ENCODE measurements around the gene PYY. TPM values are rescaled to one million over a fixed set of nuclear protein-coding genes. Genes with fewer than 3 reads are reported as not detected.

Gene PYY
- total and polyA plus RNA-seq, 10 donors, result not detected

DNA sequence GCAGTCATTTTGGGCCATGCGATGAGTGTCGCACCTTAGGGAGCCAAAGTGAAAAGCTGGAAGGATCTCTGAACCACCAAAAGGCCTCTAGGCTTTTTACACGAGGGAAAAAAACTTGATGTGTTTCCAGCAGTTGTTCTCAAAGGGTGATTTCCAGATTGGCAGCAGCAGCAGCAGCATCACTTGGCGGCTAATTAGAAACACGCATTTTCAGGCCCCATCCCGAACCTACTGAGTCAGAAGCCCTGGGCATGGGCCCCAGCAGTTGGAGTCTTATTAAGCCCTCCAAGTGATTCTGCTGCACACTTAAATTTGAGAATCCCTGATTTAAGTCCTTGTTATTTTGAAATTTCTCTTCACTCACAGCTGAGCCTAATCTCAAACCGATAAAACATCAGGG is 25.3 kb upstream of the PYY start:
- no peak for TF ChIP-seq POLR2A (IDR thresholded peaks at IDR 0.05)
- TF ChIP-seq, protein P1, sequence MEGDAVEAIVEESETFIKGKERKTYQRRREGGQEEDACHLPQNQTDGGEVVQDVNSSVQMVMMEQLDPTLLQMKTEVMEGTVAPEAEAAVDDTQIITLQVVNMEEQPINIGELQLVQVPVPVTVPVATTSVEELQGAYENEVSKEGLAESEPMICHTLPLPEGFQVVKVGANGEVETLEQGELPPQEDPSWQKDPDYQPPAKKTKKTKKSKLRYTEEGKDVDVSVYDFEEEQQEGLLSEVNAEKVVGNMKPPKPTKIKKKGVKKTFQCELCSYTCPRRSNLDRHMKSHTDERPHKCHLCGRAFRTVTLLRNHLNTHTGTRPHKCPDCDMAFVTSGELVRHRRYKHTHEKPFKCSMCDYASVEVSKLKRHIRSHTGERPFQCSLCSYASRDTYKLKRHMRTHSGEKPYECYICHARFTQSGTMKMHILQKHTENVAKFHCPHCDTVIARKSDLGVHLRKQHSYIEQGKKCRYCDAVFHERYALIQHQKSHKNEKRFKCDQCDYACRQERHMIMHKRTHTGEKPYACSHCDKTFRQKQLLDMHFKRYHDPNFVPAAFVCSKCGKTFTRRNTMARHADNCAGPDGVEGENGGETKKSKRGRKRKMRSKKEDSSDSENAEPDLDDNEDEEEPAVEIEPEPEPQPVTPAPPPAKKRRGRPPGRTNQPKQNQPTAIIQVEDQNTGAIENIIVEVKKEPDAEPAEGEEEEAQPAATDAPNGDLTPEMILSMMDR (IDR thresholded peaks at IDR 0.05 in 8 of 11, conservative IDR thresholded peaks at IDR 0.05 in 3 of 11), result no peak
- TF ChIP-seq POLR2AphosphoS5 (IDR thresholded peaks at IDR 0.05), result no peak
- Histone ChIP-seq H3K4me1 (peaks cover 0 to 11% (median 8%) of the 10 kb centered on the region in 6 donors), H3K4me3 (no peak overlapping the region), H3K36me3 (no peaks in the 10 kb centered on the region), H3K27ac (no peak overlapping the region), H3K9me3 (no peaks in the 10 kb centered on the region), H3K27me3 (replicated peaks in 1 of 7) (peaks cover 0 to 68% (median 25%) of the 10 kb centered on the region in 7 donors)
- no peak for DNase-seq
- WGBS, 5 donors, result 80 to 84% (median 82%) methylated on average over 7 of the region's 7 CpGs
- intact Hi-C loops (cut with DNase I; ENCODE audit: low total_unique reads), result no loop called here

DNA sequence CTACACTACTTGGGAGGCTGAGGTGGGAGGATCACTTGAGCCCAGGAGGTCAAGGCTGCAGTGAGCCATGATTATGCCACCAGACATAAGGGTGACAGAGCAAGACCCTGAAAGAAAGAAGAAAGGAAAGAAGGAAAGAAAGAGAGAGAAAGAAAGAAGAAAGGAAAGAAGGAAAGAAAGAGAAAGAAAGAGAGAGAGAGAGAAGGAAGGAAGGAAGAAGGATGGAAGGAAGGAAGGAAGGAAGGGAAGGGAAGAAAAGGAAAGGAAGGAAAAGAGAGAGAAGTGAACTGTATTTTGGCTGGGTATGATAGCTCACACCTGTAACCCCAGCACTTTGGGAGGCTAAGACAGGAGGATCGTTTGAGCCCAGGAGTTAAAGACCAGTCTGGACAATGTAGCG is 24.3 kb upstream of the PYY start:
- WGBS, 5 donors, result 72 to 82% (median 78%) methylated on average over 2 of the region's 2 CpGs
- Histone ChIP-seq H3K36me3 (no peaks in the 10 kb centered on the region), H3K4me1 (peaks cover 0 to 1% (median 0%) of the 10 kb centered on the region in 6 donors), H3K27me3 (replicated peaks in 1 of 7) (peaks cover 0 to 68% (median 19%) of the 10 kb centered on the region in 7 donors), H3K9me3 (no peaks in the 10 kb centered on the region), H3K27ac (no peak overlapping the region), H3K4me3 (no peak overlapping the region)
- intact Hi-C loops (cut with DNase I; ENCODE audit: low total_unique reads), result no loop called here
- no peak for TF ChIP-seq POLR2A (IDR thresholded peaks at IDR 0.05)
- TF ChIP-seq, protein P1 (IDR thresholded peaks at IDR 0.05 in 8 of 11, conservative IDR thresholded peaks at IDR 0.05 in 3 of 11), result no peak
- TF ChIP-seq POLR2AphosphoS5 (IDR thresholded peaks at IDR 0.05), result no peak
- DNase-seq, result no peak

DNA sequence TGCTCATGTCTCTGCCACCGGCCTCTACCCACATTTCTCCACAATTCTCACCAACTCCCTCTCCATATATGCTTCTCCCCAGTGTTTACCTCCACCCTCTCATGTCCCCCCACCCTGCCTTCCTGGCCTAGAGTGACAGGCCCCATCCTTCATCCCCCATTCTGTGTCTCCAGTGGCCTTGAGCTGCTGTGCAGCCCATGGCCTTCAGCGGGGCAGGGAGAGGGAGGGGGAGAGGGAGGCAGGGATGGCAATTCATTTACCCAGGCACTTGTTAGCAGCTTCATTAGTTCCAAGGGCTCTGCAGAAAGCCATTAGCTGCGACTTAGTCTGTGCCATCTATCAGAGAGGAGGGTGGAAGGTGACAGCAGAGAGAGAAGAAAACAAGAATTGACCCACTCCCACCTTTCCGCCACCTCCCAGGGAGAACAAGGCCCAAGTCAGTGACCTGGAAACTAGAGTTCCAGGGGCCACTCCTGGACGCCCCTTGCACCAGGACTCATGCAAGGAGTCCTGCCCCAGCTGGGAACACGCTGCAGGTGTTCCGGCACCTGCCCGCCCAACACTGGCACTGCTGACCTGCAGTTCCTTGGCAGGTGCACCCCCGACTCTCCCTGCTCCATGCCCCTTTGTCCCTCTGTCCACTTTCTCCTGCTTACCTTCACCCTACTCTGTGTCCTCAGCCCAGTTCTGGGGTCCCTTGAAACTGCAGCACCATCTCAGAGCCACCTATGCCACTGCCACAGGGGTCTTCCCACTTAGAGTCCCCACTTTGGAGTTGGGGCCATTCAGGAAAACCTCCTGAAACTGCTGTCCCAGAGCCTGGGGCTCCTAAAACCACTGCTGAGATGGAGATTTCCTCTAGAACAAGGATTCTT is 23.5 kb upstream of the PYY start:
- H3K4me1 ChIP-seq, result no peaks in the 10 kb centered on the region
- intact Hi-C loops (cut with DNase I; ENCODE audit: low total_unique reads), result no loop called here
- no peak for DNase-seq
- no peak overlapping the region for H3K4me3 ChIP-seq
- no peaks in the 10 kb centered on the region for H3K9me3 ChIP-seq
- no peak overlapping the region for H3K27ac ChIP-seq
- H3K27me3 ChIP-seq (replicated peaks in 1 of 7), result peaks cover 0 to 68% (median 11%) of the 10 kb centered on the region in 7 donors
- no peaks in the 10 kb centered on the region for H3K36me3 ChIP-seq
- WGBS, 5 donors, result 57 to 86% (median 79%) methylated on average over 9 of the region's 9 CpGs
- TF ChIP-seq POLR2A (IDR thresholded peaks at IDR 0.05), result no peak
- TF ChIP-seq, protein P1 (IDR thresholded peaks at IDR 0.05 in 8 of 11, conservative IDR thresholded peaks at IDR 0.05 in 3 of 11), result no peak
- TF ChIP-seq POLR2AphosphoS5 (IDR thresholded peaks at IDR 0.05), result no peak

DNA sequence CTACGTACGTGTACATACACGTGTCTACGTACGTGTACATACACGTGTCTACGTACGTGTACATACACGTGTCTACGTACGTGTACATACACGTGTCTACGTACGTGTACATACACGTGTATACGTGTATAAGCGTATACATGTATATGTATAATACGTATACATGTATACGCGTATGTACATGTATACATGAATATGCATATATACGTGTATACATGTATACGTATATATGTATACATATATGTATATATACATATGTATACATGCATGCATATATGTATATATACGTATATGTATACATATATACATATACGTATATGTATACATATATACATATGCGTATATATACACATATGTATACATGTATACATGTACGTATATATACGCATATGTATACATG is 22.2 kb upstream of the PYY start:
- intact Hi-C loops (cut with DNase I; ENCODE audit: low total_unique reads), result no loop called here
- H3K9me3 ChIP-seq, result no peaks in the 10 kb centered on the region
- no peak for DNase-seq
- no peak for TF ChIP-seq POLR2A (IDR thresholded peaks at IDR 0.05)
- TF ChIP-seq POLR2AphosphoS5 (IDR thresholded peaks at IDR 0.05), result no peak
- TF ChIP-seq, protein P1 (IDR thresholded peaks at IDR 0.05 in 8 of 11, conservative IDR thresholded peaks at IDR 0.05 in 3 of 11), result no peak
- no peaks in the 10 kb centered on the region for H3K36me3 ChIP-seq
- H3K4me3 ChIP-seq, result no peak overlapping the region
- peaks cover 0 to 56% (median under 1%) of the 10 kb centered on the region in 7 donors for H3K27me3 ChIP-seq (replicated peaks in 1 of 7)
- no peak overlapping the region for H3K27ac ChIP-seq
- H3K4me1 ChIP-seq, result no peaks in the 10 kb centered on the region
- 67 to 89% (median 89%) methylated on average over 13 to 27 of the region's 27 CpGs for WGBS, 5 donors

All from spleen (tissue), 11 donors.